C4-2B (cell line): ENCODE data around the gene CEMIP.

ENCODE experiments used
- ZFX ChIP-seq: fragments of 450-650 bp; IDR thresholded peaks from 2 replicates; pipeline ENCODE4 v1.6.1; 2017
- TF ChIP-seq, protein P1 (sequence below): fragments of 450-650 bp; conservative IDR thresholded peaks from 2 replicates; pipeline ENCODE4 v1.5.1; 2017; ENCODE audit warnings: mild to moderate bottlenecking

GRCh38 chr15:80940851-80941250 lies 161.7 kb downstream of the CEMIP start:
- TF ChIP-seq, protein P1, sequence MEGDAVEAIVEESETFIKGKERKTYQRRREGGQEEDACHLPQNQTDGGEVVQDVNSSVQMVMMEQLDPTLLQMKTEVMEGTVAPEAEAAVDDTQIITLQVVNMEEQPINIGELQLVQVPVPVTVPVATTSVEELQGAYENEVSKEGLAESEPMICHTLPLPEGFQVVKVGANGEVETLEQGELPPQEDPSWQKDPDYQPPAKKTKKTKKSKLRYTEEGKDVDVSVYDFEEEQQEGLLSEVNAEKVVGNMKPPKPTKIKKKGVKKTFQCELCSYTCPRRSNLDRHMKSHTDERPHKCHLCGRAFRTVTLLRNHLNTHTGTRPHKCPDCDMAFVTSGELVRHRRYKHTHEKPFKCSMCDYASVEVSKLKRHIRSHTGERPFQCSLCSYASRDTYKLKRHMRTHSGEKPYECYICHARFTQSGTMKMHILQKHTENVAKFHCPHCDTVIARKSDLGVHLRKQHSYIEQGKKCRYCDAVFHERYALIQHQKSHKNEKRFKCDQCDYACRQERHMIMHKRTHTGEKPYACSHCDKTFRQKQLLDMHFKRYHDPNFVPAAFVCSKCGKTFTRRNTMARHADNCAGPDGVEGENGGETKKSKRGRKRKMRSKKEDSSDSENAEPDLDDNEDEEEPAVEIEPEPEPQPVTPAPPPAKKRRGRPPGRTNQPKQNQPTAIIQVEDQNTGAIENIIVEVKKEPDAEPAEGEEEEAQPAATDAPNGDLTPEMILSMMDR = no peak
- TF ChIP-seq ZFX = no peak
